Endothelial cell of umbilical vein (primary cell): ENCODE results near the gene COL5A1. TPM values are rescaled to one million over a fixed set of nuclear protein-coding genes. Genes with fewer than 3 reads are reported as not detected.

ENCODE experiments used
- BruUV-seq: library from RNA; stranded (reverse); fragments of 400-500 nt; replicated peaks from 2 replicates; lab custom pipeline; 2021; lab: Mats Ljungman, UMichigan
- CTCF ChIA-PET: fragments of 300-600, 350-600 bp; sonication (Branson Sonifier 250); formaldehyde crosslinking; loops from one replicate; lab custom pipeline; 2021; ENCODE audit warnings: antibody characterized with exemption, inconsistent platforms; lab: Charles Lee
- POLR2A ChIA-PET: fragments of 300-600, 350-600 bp; sonication (Branson Sonifier 250); formaldehyde crosslinking; loops from one replicate; lab custom pipeline; 2021; ENCODE audit warnings: antibody characterized with exemption, inconsistent platforms; lab: Charles Lee
- DNase-seq: peaks from one replicate; pipeline ENCODE4 v3.0.0-alpha.2; 2011; ENCODE audit warnings: low read depth, low spot score
- FAIRE-seq: peaks from 2 replicates; lab custom pipeline; 2011; peaks lifted over from hg19 to GRCh38; lab: Jason Lieb, UNC
- H2AFZ ChIP-seq: 2 replicates; pipeline ENCODE4 v1.6.0; 2012; ENCODE audit warnings: low read depth, low read length, control low read depth, inconsistent platforms
- H3K27ac ChIP-seq: 2 replicates; pipeline ENCODE4 v1.5.1; 2011; ENCODE audit warnings: low read depth, mild to moderate bottlenecking, control low read depth, low read length, moderate library complexity; ENCODE audit not compliant: insufficient read depth
- H3K27me3 ChIP-seq, 2 experiments: 2 replicates each; pipeline versions ENCODE4 v1.6.0 to v1.6.1; 2011; ENCODE audit warnings: low read length in 2 of 2, mixed read lengths in 1 of 2; ENCODE audit not compliant: control insufficient read depth in 2 of 2, insufficient read depth in 2 of 2
- H3K36me3 ChIP-seq, 2 experiments: 2 replicates in 1 of 2; 3 replicates in 1 of 2; pipeline ENCODE4 v1.5.1; 2011; ENCODE audit warnings: low read length in 2 of 2, mild to moderate bottlenecking in 1 of 2, moderate library complexity in 1 of 2; ENCODE audit not compliant: control insufficient read depth in 2 of 2, insufficient read depth in 2 of 2; ENCODE audit errors: extremely low read depth in 1 of 2
- H3K4me1 ChIP-seq: 3 replicates; pipeline ENCODE4 v1.5.1; 2011; ENCODE audit warnings: mild to moderate bottlenecking, low read length; ENCODE audit not compliant: control insufficient read depth, insufficient read depth; ENCODE audit errors: extremely low read depth
- H3K4me2 ChIP-seq: 2 replicates; pipeline ENCODE4 v1.6.1; 2011; ENCODE audit warnings: low read length, control low read depth, mixed read lengths; ENCODE audit not compliant: insufficient read depth
- H3K4me3 ChIP-seq, 3 experiments: fragments of 200-600 bp in 1 of 3; sonication (generic), shearing (Covaris generic) in 1 of 3; replicated peaks in 1 of 3; 2 replicates each; pipeline ENCODE4 v1.5.1; 2011 to 2016; ENCODE audit warnings: control low read depth in 3 of 3, low read length in 3 of 3, mild to moderate bottlenecking in 2 of 3, inconsistent platforms in 1 of 3, low read depth in 1 of 3, moderate library complexity in 1 of 3; ENCODE audit not compliant: insufficient read depth in 1 of 3
- H3K79me2 ChIP-seq: 2 replicates; pipeline ENCODE4 v1.6.0; 2012; ENCODE audit warnings: low read length, inconsistent platforms; ENCODE audit not compliant: control insufficient read depth, insufficient read depth
- H3K9ac ChIP-seq: replicated peaks from 2 replicates; pipeline ENCODE3; 2011; ENCODE audit warnings: low read length, control low read depth; ENCODE audit not compliant: insufficient read depth; ENCODE audit errors: extremely low read depth
- H3K9me1 ChIP-seq: replicated peaks from 3 replicates; pipeline ENCODE4 v1.6.0; 2011; ENCODE audit warnings: mild to moderate bottlenecking, low read length; ENCODE audit not compliant: control insufficient read depth, insufficient read depth; ENCODE audit errors: extremely low read depth
- H3K9me3 ChIP-seq: replicated peaks from 2 replicates; pipeline ENCODE4 v1.5.1; 2012; ENCODE audit warnings: low read length, inconsistent platforms; ENCODE audit not compliant: control insufficient read depth, insufficient read depth
- H4K20me1 ChIP-seq: replicated peaks from 2 replicates; pipeline ENCODE3; 2011; ENCODE audit warnings: mild to moderate bottlenecking, low read length; ENCODE audit not compliant: control insufficient read depth, insufficient read depth; ENCODE audit errors: extremely low read depth
- EZH2 ChIP-seq: IDR thresholded peaks from 2 replicates; pipeline ENCODE4 v1.6.1; 2012; ENCODE audit warnings: borderline replicate concordance, low read depth, mild to moderate bottlenecking, moderate library complexity, low read length, inconsistent platforms; ENCODE audit not compliant: severe bottlenecking
- FOS ChIP-seq: IDR thresholded peaks from 2 replicates; pipeline ENCODE4 v1.6.1; 2011; ENCODE audit warnings: mild to moderate bottlenecking, low read length, moderate library complexity, borderline replicate concordance; ENCODE audit not compliant: insufficient read depth
- GATA2 ChIP-seq: IDR thresholded peaks from 2 replicates; pipeline ENCODE4 v1.7.0; 2011; ENCODE audit warnings: low read depth, mild to moderate bottlenecking, moderate library complexity, mixed read lengths, low read length; ENCODE audit not compliant: insufficient read length, insufficient read depth
- JUN ChIP-seq: IDR thresholded peaks from 2 replicates; pipeline ENCODE4 v1.6.1; 2011; ENCODE audit warnings: borderline replicate concordance, low read depth; ENCODE audit not compliant: insufficient read length, insufficient read depth
- MYC ChIP-seq: IDR thresholded peaks from one replicate; pipeline ENCODE4 v1.6.1; 2011; ENCODE audit warnings: mild to moderate bottlenecking, low read depth, low read length
- POLR2A ChIP-seq: IDR thresholded peaks from 2 replicates; pipeline ENCODE4 v1.6.1; 2012; ENCODE audit warnings: low read depth, mild to moderate bottlenecking, control low read depth, low read length
- POLR2AphosphoS5 ChIP-seq: IDR thresholded peaks from 2 replicates; pipeline ENCODE4 v1.6.1; 2012; ENCODE audit warnings: low read depth, mild to moderate bottlenecking, control low read depth, low read length, moderate library complexity; ENCODE audit not compliant: insufficient read depth
- dilution Hi-C: fragments of 300-500 bp; cut with MboI; formaldehyde crosslinking; loops from one replicate; pipeline ENCODE4 v1.15.0; 2019; ENCODE audit warnings: low sequenced_read_pairs; ENCODE audit not compliant: extremely low pct_ligation_motif_present
- intact Hi-C: fragments of 100-400 bp; cut with micrococcal nuclease; formaldehyde crosslinking; loops from one replicate; pipeline ENCODE4 v1.10.0; 2022
- polyA plus RNA-seq, 4 experiments: library from polyadenylated mRNA; depleted of rRNA in 3 of 4; stranded (reverse) in 3 of 4; unstranded in 1 of 4; fragments of >200 nt; gene quantifications; 2 replicates each; pipeline versions ENCODE4 v1.2.1 to v1.2.3, GENCODE V29; 2011 to 2012; ENCODE audit warnings: missing spikeins in 1 of 4
- total RNA-seq: library from RNA; stranded (reverse); gene quantifications from 2 replicates; pipeline ENCODE4 v1.2.3, GENCODE V29; 2021
- TF ChIP-seq, protein P1 (sequence below): IDR thresholded peaks from 2 replicates; pipeline ENCODE4 v1.6.1; 2011; ENCODE audit not compliant: insufficient read depth, insufficient read length
- TF ChIP-seq, protein P2 (sequence below), 2 donors: IDR thresholded peaks; 1 replicate in 1 of 2; 2 replicates in 1 of 2; pipeline ENCODE4 v1.5.1; 2011; ENCODE audit warnings: low read length in 2 of 2, mild to moderate bottlenecking in 2 of 2, moderate library complexity in 2 of 2, control low read depth in 1 of 2, inconsistent platforms in 1 of 2, low read depth in 1 of 2; ENCODE audit not compliant: insufficient read depth in 1 of 2; ENCODE audit errors: extremely low read depth in 1 of 2

The COL5A1 gene
- total and polyA plus RNA-seq, 2 donors (not counting 3 experiments of a cell fraction or from before 2014, with no cell fraction given): 97.4 to 175 TPM

DNA sequence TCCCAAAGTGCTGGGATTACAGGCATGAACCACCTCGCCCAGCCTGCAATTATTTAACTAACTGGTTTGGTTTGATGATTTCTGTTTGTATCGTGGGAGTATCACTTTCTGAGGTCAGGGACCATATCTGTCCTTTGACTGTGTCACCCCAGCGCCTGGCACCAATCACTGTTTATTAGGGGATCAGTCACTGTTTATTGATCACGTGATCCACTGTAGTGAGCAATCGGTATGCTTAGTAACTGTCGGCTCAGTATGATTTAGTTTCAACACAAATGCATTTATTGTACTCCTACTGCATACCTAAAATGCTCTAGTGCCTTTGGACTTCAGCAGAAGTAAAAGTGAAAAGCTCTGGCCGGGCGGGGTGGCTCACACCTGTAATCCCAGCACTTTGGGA, 54.8 kb downstream of the COL5A1 start:
- peaks cover 3 to 26% of the 10 kb centered on the region in 2 experiments for H3K36me3 ChIP-seq
- POLR2A ChIA-PET: no interaction called here
- no peaks in the 10 kb centered on the region for H3K79me2 ChIP-seq

More for the DNA sequence above, 54.8 kb downstream of the COL5A1 start:
- Histone ChIP-seq H3K27ac (no peak overlapping the region), H3K4me1 (no peaks in the 10 kb centered on the region), H3K4me3 (no peak overlapping the region), H3K9ac (no peak overlapping the region), H3K4me2 (no peak overlapping the region), H4K20me1 (no peaks in the 10 kb centered on the region), H3K9me3 (no peaks in the 10 kb centered on the region), H3K9me1 (no peaks in the 10 kb centered on the region), H3K27me3 (no peaks in the 10 kb centered on the region), H2AFZ (no peak overlapping the region)
- no peak for TF ChIP-seq GATA2
- TF ChIP-seq EZH2: no peak
- TF ChIP-seq, protein P1, sequence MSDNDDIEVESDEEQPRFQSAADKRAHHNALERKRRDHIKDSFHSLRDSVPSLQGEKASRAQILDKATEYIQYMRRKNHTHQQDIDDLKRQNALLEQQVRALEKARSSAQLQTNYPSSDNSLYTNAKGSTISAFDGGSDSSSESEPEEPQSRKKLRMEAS: no peak
- no peak for TF ChIP-seq FOS
- no peak for TF ChIP-seq POLR2A
- TF ChIP-seq, protein P2, sequence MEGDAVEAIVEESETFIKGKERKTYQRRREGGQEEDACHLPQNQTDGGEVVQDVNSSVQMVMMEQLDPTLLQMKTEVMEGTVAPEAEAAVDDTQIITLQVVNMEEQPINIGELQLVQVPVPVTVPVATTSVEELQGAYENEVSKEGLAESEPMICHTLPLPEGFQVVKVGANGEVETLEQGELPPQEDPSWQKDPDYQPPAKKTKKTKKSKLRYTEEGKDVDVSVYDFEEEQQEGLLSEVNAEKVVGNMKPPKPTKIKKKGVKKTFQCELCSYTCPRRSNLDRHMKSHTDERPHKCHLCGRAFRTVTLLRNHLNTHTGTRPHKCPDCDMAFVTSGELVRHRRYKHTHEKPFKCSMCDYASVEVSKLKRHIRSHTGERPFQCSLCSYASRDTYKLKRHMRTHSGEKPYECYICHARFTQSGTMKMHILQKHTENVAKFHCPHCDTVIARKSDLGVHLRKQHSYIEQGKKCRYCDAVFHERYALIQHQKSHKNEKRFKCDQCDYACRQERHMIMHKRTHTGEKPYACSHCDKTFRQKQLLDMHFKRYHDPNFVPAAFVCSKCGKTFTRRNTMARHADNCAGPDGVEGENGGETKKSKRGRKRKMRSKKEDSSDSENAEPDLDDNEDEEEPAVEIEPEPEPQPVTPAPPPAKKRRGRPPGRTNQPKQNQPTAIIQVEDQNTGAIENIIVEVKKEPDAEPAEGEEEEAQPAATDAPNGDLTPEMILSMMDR (IDR thresholded peaks at IDR 0.05; ENCODE audit: extremely low read depth in 1 of 2, insufficient read depth in 1 of 2, low read depth in 1 of 2, low read length in 2 of 2): no peak
- TF ChIP-seq POLR2AphosphoS5: no peak
- TF ChIP-seq JUN: no peak
- no peak for TF ChIP-seq MYC
- FAIRE-seq (no peak), DNase-seq (no peak)
- dilution Hi-C loops: no loop called here
- intact Hi-C loops: no loop called here
- CTCF ChIA-PET: interaction anchor here (2.5 kb wide), 1 partner anchor 10 kb away, joined by 10 read pairs; no protein-coding TSS in a partner anchor
- BruUV-seq: no TSS peak
